ENCODE results near the gene PNPLA1. TPM values are rescaled to one million over a fixed set of nuclear protein-coding genes. Genes with fewer than 3 reads are reported as not detected.

Gene PNPLA1
- not detected for polyA plus RNA-seq (2012; ENCODE audit: low read depth, missing spikeins)

GRCh38 chr6:36269834-36270705 lies at the start of gene PNPLA1:
PNPLA1 (plus strand) TSS chr6:36270060; CDS start chr6:36270460, 400 bp downstream.
- DNase-seq (ENCODE audit: insufficient read length, low spot score) (no peak), FAIRE-seq (no peak)
- no peak for TF ChIP-seq TAF1 (IDR thresholded peaks at IDR 0.05; ENCODE audit: low read depth, low read length)
- no peak for TF ChIP-seq POU2F2 (IDR thresholded peaks at IDR 0.05; ENCODE audit: low read depth, low read length)
- no peak for TF ChIP-seq POLR2A (IDR thresholded peaks at IDR 0.05; ENCODE audit: low read depth, low read length)
- no peak for TF ChIP-seq PAX5 (IDR thresholded peaks at IDR 0.05; ENCODE audit: insufficient read depth, low read length, severe bottlenecking)

- TF ChIP-seq PAX5 (IDR thresholded peaks at IDR 0.05; ENCODE audit: insufficient read depth, low read length, severe bottlenecking) (no peak), POLR2A (IDR thresholded peaks at IDR 0.05; ENCODE audit: low read depth, low read length) (no peak)
- DNase-seq (ENCODE audit: insufficient read length, low spot score) (no peak), FAIRE-seq (no peak)
These were observed 49.6 kb upstream of the PNPLA1 start for GRCh38 chr6:36220226-36220625.

GRCh38 chr6:36221674-36222073 lies 48.2 kb upstream of the PNPLA1 start:
- no peak for DNase-seq (ENCODE audit: insufficient read length, low spot score)
- FAIRE-seq, result no peak
- TF ChIP-seq PAX5 (IDR thresholded peaks at IDR 0.05; ENCODE audit: insufficient read depth, low read length, severe bottlenecking) (no peak), TAF1 (IDR thresholded peaks at IDR 0.05; ENCODE audit: low read depth, low read length) (no peak), SPI1 (IDR thresholded peaks at IDR 0.05; ENCODE audit: low read depth, low read length) (no peak), POLR2A (IDR thresholded peaks at IDR 0.05; ENCODE audit: low read depth, low read length) (no peak), POU2F2 (IDR thresholded peaks at IDR 0.05; ENCODE audit: low read depth, low read length) (no peak), POLR2AphosphoS5 (IDR thresholded peaks at IDR 0.05; ENCODE audit: low read depth, low read length) (no peak)

GRCh38 chr6:36222924-36223323 lies 46.9 kb upstream of the PNPLA1 start:
- DNase-seq (ENCODE audit: insufficient read length, low spot score), result no peak
- FAIRE-seq, result no peak
- TF ChIP-seq POLR2AphosphoS5 (IDR thresholded peaks at IDR 0.05; ENCODE audit: low read depth, low read length) (no peak), TAF1 (IDR thresholded peaks at IDR 0.05; ENCODE audit: low read depth, low read length) (no peak), PAX5 (IDR thresholded peaks at IDR 0.05; ENCODE audit: insufficient read depth, low read length, severe bottlenecking) (no peak), POLR2A (IDR thresholded peaks at IDR 0.05; ENCODE audit: low read depth, low read length) (no peak)

DNA sequence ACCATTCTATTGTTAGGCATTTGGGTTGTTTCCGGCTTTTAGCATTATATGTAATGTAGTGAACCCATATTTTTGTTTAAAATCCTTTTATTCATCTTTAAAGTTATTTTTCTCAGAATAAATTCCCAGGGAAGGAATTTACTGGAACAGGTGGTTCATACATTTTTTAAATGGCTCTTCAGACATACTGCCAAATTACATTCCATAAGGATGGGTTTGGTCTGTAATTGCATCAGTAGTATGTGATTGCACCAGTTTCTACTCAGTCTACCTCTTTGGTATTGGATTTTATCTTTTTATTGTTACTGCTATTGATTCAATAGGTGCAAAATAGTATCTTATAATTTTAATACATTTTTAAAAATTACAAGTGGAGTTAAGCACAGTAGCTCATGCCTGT lies 46.2 kb upstream of the PNPLA1 start:
- TF ChIP-seq PAX5 (IDR thresholded peaks at IDR 0.05; ENCODE audit: insufficient read depth, low read length, severe bottlenecking) (no peak), POU2F2 (IDR thresholded peaks at IDR 0.05; ENCODE audit: low read depth, low read length) (no peak), POLR2A (IDR thresholded peaks at IDR 0.05; ENCODE audit: low read depth, low read length) (no peak), POLR2AphosphoS5 (IDR thresholded peaks at IDR 0.05; ENCODE audit: low read depth, low read length) (no peak), TAF1 (IDR thresholded peaks at IDR 0.05; ENCODE audit: low read depth, low read length) (no peak), SPI1 (IDR thresholded peaks at IDR 0.05; ENCODE audit: low read depth, low read length) (no peak)
- no peak for DNase-seq (ENCODE audit: insufficient read length, low spot score)
- FAIRE-seq, result no peak

DNA sequence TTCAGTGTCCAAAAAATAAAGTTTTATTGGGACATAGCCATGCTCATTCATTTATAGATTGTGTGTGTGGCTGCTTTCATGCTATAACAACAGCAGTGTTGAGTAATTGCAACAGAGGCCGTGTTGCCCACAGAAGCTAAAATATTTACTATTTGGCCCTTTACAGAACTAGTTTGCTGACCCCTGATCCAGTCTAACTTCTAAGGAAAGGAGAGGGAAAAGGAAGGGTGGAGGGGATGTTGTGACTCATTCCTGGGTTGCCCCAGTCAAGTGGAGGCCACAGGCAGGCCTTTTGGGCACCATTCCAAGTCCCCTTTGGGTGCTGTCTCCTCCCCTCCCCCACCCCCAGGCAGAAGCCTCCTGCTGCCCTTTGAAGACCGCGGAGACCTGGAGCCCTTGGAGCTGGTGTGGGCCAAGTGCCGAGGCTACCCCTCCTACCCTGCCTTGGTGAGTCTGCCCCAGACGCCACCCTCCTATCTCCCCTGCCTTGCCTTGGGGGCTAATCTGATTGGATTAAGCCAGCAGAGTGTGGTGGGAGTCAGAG lies 44.9 kb upstream of the PNPLA1 start:
- FAIRE-seq, result no peak
- no peak for TF ChIP-seq POLR2A (IDR thresholded peaks at IDR 0.05; ENCODE audit: low read depth, low read length)
- no peak for TF ChIP-seq TAF1 (IDR thresholded peaks at IDR 0.05; ENCODE audit: low read depth, low read length)
- no peak for TF ChIP-seq POU2F2 (IDR thresholded peaks at IDR 0.05; ENCODE audit: low read depth, low read length)
- no peak for TF ChIP-seq POLR2AphosphoS5 (IDR thresholded peaks at IDR 0.05; ENCODE audit: low read depth, low read length)
- TF ChIP-seq PAX5 (IDR thresholded peaks at IDR 0.05; ENCODE audit: insufficient read depth, low read length, severe bottlenecking), result no peak
- no peak for DNase-seq (ENCODE audit: insufficient read length, low spot score)

GRCh38 chr6:36226438-36227047 lies 43.3 kb upstream of the PNPLA1 start:
- DNase-seq (ENCODE audit: insufficient read length, low spot score), result no peak
- FAIRE-seq, result no peak
- no peak for TF ChIP-seq PAX5 (IDR thresholded peaks at IDR 0.05; ENCODE audit: insufficient read depth, low read length, severe bottlenecking)
- TF ChIP-seq SPI1 (IDR thresholded peaks at IDR 0.05; ENCODE audit: low read depth, low read length), result no peak
- TF ChIP-seq POU2F2 (IDR thresholded peaks at IDR 0.05; ENCODE audit: low read depth, low read length), result no peak
- no peak for TF ChIP-seq POLR2AphosphoS5 (IDR thresholded peaks at IDR 0.05; ENCODE audit: low read depth, low read length)
- no peak for TF ChIP-seq POLR2A (IDR thresholded peaks at IDR 0.05; ENCODE audit: low read depth, low read length)
- TF ChIP-seq TAF1 (IDR thresholded peaks at IDR 0.05; ENCODE audit: low read depth, low read length), result no peak

DNA sequence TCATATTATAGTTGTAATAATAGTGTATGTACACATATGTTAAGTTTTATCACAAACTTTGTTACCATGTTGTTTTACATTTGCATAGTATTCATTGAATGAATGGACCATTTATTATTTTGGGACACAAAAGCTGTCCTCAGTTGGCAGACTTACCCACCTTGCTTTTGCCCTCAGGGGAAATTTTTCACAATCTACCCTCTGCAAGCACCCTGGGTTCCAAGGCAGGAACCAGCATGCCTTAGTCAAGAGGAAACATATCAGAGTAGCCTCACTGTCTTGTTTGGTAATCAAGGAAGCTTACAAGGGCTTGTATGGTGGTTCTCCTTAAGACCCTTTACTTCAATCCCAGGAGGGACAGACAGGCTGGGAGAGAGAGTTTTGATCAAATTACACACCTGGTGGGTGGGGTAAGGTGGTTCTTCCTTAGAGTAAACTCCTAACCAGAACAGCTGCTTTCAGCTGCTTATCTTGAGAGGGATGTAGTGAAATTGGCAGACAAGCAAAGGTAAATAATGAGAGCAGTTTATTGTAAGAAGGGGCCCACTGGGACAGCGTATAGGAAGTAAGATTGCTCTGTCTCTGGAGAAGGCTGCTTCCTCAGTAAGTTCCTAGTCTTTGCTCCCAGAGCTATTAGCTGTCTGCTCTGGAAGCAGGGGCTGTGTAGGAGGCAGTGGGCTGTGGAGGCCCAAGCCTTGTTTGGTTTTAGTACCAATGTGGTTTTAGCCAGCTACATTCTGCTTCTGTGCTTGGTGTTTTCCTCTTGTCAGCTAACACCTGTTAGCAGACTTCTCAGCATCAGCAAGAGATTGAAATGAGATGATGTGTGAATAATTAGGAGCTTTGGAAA lies 42.3 kb upstream of the PNPLA1 start:
- no peak for FAIRE-seq
- TF ChIP-seq SPI1 (IDR thresholded peaks at IDR 0.05; ENCODE audit: low read depth, low read length), result no peak
- TF ChIP-seq POU2F2 (IDR thresholded peaks at IDR 0.05; ENCODE audit: low read depth, low read length), result no peak
- no peak for TF ChIP-seq POLR2A (IDR thresholded peaks at IDR 0.05; ENCODE audit: low read depth, low read length)
- TF ChIP-seq TAF1 (IDR thresholded peaks at IDR 0.05; ENCODE audit: low read depth, low read length), result no peak
- TF ChIP-seq POLR2AphosphoS5 (IDR thresholded peaks at IDR 0.05; ENCODE audit: low read depth, low read length), result no peak
- no peak for TF ChIP-seq PAX5 (IDR thresholded peaks at IDR 0.05; ENCODE audit: insufficient read depth, low read length, severe bottlenecking)
- no peak for DNase-seq (ENCODE audit: insufficient read length, low spot score)

GRCh38 chr6:36229223-36229622 lies 40.6 kb upstream of the PNPLA1 start:
- no peak for DNase-seq (ENCODE audit: insufficient read length, low spot score)
- TF ChIP-seq TAF1 (IDR thresholded peaks at IDR 0.05; ENCODE audit: low read depth, low read length) (no peak), POU2F2 (IDR thresholded peaks at IDR 0.05; ENCODE audit: low read depth, low read length) (no peak), POLR2A (IDR thresholded peaks at IDR 0.05; ENCODE audit: low read depth, low read length) (no peak), PAX5 (IDR thresholded peaks at IDR 0.05; ENCODE audit: insufficient read depth, low read length, severe bottlenecking) (no peak), POLR2AphosphoS5 (IDR thresholded peaks at IDR 0.05; ENCODE audit: low read depth, low read length) (no peak), SPI1 (IDR thresholded peaks at IDR 0.05; ENCODE audit: low read depth, low read length) (no peak)
- no peak for FAIRE-seq

All from GM12891 (cell line).